Lower leg skin (tissue), 4 donors: ENCODE results near the gene PPP1R13B. TPM values are rescaled to one million over a fixed set of nuclear protein-coding genes. Genes with fewer than 3 reads are reported as not detected.

Source experiments
- DNase-seq, 2 donors: peaks; one replicate each; pipeline ENCODE4 v3.0.0-alpha.2; 2019; ENCODE audit warnings: low spot score in 2 of 2
- H3K4me3 ChIP-seq: fragments of 200-600 bp; sonication (generic); 2 replicates; pipeline ENCODE4 v1.5.1; 2017; ENCODE audit warnings: mild to moderate bottlenecking, low read depth; ENCODE audit not compliant: poor library complexity, severe bottlenecking
- CTCF ChIP-seq, 3 donors: fragments of 450-650 bp; IDR thresholded peaks; one replicate each; pipeline ENCODE4 v1.5.1; 2016; ENCODE audit warnings: antibody characterized with exemption in 3 of 3, mild to moderate bottlenecking in 3 of 3, moderate library complexity in 2 of 3
- POLR2A ChIP-seq, 2 donors: fragments of 450-650 bp; IDR thresholded peaks; one replicate each; pipeline ENCODE4 v1.6.1; 2016 to 2017; ENCODE audit warnings: antibody characterized with exemption in 2 of 2, mild to moderate bottlenecking in 1 of 2, moderate library complexity in 1 of 2
- WGBS, 2 donors: methylation state at CpG; one replicate each; pipeline ENCODE4 v1.1.5; 2018; 5-methylcytosine and 5-hydroxymethylcytosine counted together
- intact Hi-C: fragments of 100-400 bp; cut with DNase I; formaldehyde crosslinking; loops from one replicate; pipeline ENCODE4 v1.15.0; 2023; ENCODE audit warnings: low total_unique reads
- total RNA-seq, 4 donors: library from RNA; depleted of rRNA; stranded (reverse); fragments of >200 nt; gene quantifications; one replicate each; pipeline ENCODE4 v1.1.0, GENCODE V29; 2016

The PPP1R13B gene
- total RNA-seq, 4 donors from 2014 or later: 28.9 to 55.8 (median 41.5) TPM

- TF ChIP-seq CTCF (IDR thresholded peaks at IDR 0.05): no peak
- TF ChIP-seq POLR2A (IDR thresholded peaks at IDR 0.05): no peak
- WGBS, 2 donors: 68 to 72% methylated on average over 17 of the region's 17 CpGs
- H3K4me3 ChIP-seq: no peak overlapping the region
- DNase-seq: no peak
- intact Hi-C loops: no loop called here
Measured at GRCh38 chr14:103716899-103717411, 130.4 kb downstream of the PPP1R13B start.

- intact Hi-C loops: no loop called here
- DNase-seq: no peak
Measured at GRCh38 chr14:103716091-103716801, 131.1 kb downstream of the PPP1R13B start.

GRCh38 chr14:103715052-103716000 lies 132.0 kb downstream of the PPP1R13B start, which contains the start of the genes XRCC3 and ZFYVE21:
XRCC3 (minus strand) TSS chr14:103715451; CDS start chr14:103711087, 4,364 bp downstream.
ZFYVE21 (plus strand) TSS chr14:103715810; CDS start chr14:103715842, 32 bp downstream.
- intact Hi-C loops: no loop called here
- DNase-seq: peak; percentile 100
- TF ChIP-seq POLR2A (IDR thresholded peaks at IDR 0.05): peak in 1 of 2 donors; percentile 54
- TF ChIP-seq CTCF (IDR thresholded peaks at IDR 0.05): no peak
- 1% methylated on average over 57 to 84 of the region's 121 CpGs for WGBS, 2 donors
- peak within 1 kb of the TSS; percentile 85 for H3K4me3 ChIP-seq

More at GRCh38 chr14:103716091-103716801, 131.1 kb downstream of the PPP1R13B start:
- 1 to 20% methylated on average over 6 to 26 of the region's 72 CpGs for WGBS, 2 donors
- peak overlapping the region; percentile 85 for H3K4me3 ChIP-seq
- no peak for TF ChIP-seq POLR2A (IDR thresholded peaks at IDR 0.05)
- TF ChIP-seq CTCF (IDR thresholded peaks at IDR 0.05): no peak

- intact Hi-C loops: no loop called here
- 58 to 59% methylated on average over 16 of the region's 16 CpGs for WGBS, 2 donors
- TF ChIP-seq CTCF (IDR thresholded peaks at IDR 0.05) (no peak), POLR2A (IDR thresholded peaks at IDR 0.05) (no peak)
- no peak for DNase-seq
- H3K4me3 ChIP-seq: no peak overlapping the region
Measured at GRCh38 chr14:103714063-103714724, 133.2 kb downstream of the PPP1R13B start.

GRCh38 chr14:103713304-103714062 lies 133.9 kb downstream of the PPP1R13B start:
- intact Hi-C loops: no loop called here
- DNase-seq: no peak
- TF ChIP-seq POLR2A (IDR thresholded peaks at IDR 0.05) (no peak), CTCF (IDR thresholded peaks at IDR 0.05) (no peak)
- H3K4me3 ChIP-seq: no peak overlapping the region
- WGBS, 2 donors: 83 to 89% methylated on average over 14 to 18 of the region's 18 CpGs
